Esophagus muscularis mucosa (tissue), 4 donors: ENCODE results near the gene CALCA.

Experiments used
- CTCF ChIP-seq, 3 experiments: fragments of 200-600 bp in 2 of 3; fragments of 450-650 bp in 1 of 3; sonication (generic) in 2 of 3; IDR thresholded peaks; one replicate each; pipeline ENCODE4 v1.5.1; 2017 to 2019; ENCODE audit warnings: antibody characterized with exemption in 3 of 3, mild to moderate bottlenecking in 2 of 3, moderate library complexity in 1 of 3
- EP300 ChIP-seq: sonication (generic); formaldehyde crosslinking; IDR thresholded peaks from one replicate; pipeline ENCODE4 v1.6.1; 2017; ENCODE audit warnings: antibody characterized with exemption
- POLR2A ChIP-seq: fragments of 450-650 bp; IDR thresholded peaks from one replicate; pipeline ENCODE4 v1.6.1; 2017; ENCODE audit warnings: antibody characterized with exemption, moderate library complexity, mild to moderate bottlenecking, low read depth
- POLR2AphosphoS5 ChIP-seq, 2 donors: sonication (generic); formaldehyde crosslinking; IDR thresholded peaks; one replicate each; pipeline ENCODE4 v1.6.1; 2017; ENCODE audit warnings: antibody characterized with exemption in 2 of 2

GRCh38 chr11:14971865-14972580, at the start of gene CALCA:
- no peak for TF ChIP-seq EP300
- no peak for TF ChIP-seq CTCF (IDR thresholded peaks at IDR 0.05)
- TF ChIP-seq POLR2AphosphoS5 (IDR thresholded peaks at IDR 0.05), result no peak
- no peak for TF ChIP-seq POLR2A
